ENCODE measurements around the gene PPFIBP2.

Gene PPFIBP2

GRCh38 chr11:7490535-7490934 is 23.3 kb upstream of the PPFIBP2 start:
- Histone ChIP-seq H3F3A (ENCODE audit: insufficient read depth, low read length) (no peaks in the 10 kb centered on the region), H4K20me1 (ENCODE audit: insufficient read depth, low read length) (no peaks in the 10 kb centered on the region), H3K27me3 (replicated peaks; ENCODE audit: insufficient read depth, low read length) (no peaks in the 10 kb centered on the region), H3K9me2 (replicated peaks; ENCODE audit: insufficient read depth, low read length) (no peaks in the 10 kb centered on the region), H3K79me2 (ENCODE audit: low read length) (no peaks in the 10 kb centered on the region), H3K36me3 (replicated peaks; ENCODE audit: insufficient read depth, low read length) (no peaks in the 10 kb centered on the region), H3K4me1 (ENCODE audit: low read length) (no peaks in the 10 kb centered on the region), H2AFZ (ENCODE audit: low read length) (no peak overlapping the region), H3K9ac (ENCODE audit: low read length) (no peak overlapping the region), H3K27ac (ENCODE audit: low read length) (no peak overlapping the region), H3K9me3 (replicated peaks; ENCODE audit: insufficient read depth, low read length) (no peaks in the 10 kb centered on the region), H3K4me3 (ENCODE audit: low read length) (no peak overlapping the region), H3K4me2 (ENCODE audit: low read depth, low read length) (no peak overlapping the region)
- DNase-seq, result no peak
- no peak for TF ChIP-seq EZH2 (optimal IDR thresholded peaks at IDR 0.05; ENCODE audit: low read depth, low read length)
- no peak for TF ChIP-seq EZH2phosphoT487 (IDR thresholded peaks at IDR 0.05; ENCODE audit: low read length)
- TF ChIP-seq CTCF (IDR thresholded peaks at IDR 0.05; ENCODE audit: low read length), result no peak

- no peak overlapping the region for H3K4me2 ChIP-seq (ENCODE audit: low read depth, low read length)
Observed at GRCh38 chr11:7492253-7492652, 21.5 kb upstream of the PPFIBP2 start.

GRCh38 chr11:7493670-7494069 is 20.1 kb upstream of the PPFIBP2 start:
- H3F3A ChIP-seq (ENCODE audit: insufficient read depth, low read length), result no peaks in the 10 kb centered on the region
- DNase-seq, result no peak
- H3K79me2 ChIP-seq (ENCODE audit: low read length), result no peaks in the 10 kb centered on the region
- no peaks in the 10 kb centered on the region for H4K20me1 ChIP-seq (ENCODE audit: insufficient read depth, low read length)
- H3K9ac ChIP-seq (ENCODE audit: low read length), result no peak overlapping the region
- H3K9me3 ChIP-seq (replicated peaks; ENCODE audit: insufficient read depth, low read length), result no peaks in the 10 kb centered on the region
- H3K9me2 ChIP-seq (replicated peaks; ENCODE audit: insufficient read depth, low read length), result no peaks in the 10 kb centered on the region
- H3K27me3 ChIP-seq (replicated peaks; ENCODE audit: insufficient read depth, low read length), result no peaks in the 10 kb centered on the region
- H2AFZ ChIP-seq (ENCODE audit: low read length), result no peak overlapping the region
- H3K4me1 ChIP-seq (ENCODE audit: low read length), result no peaks in the 10 kb centered on the region
- TF ChIP-seq EZH2 (optimal IDR thresholded peaks at IDR 0.05; ENCODE audit: low read depth, low read length), result no peak
- no peak for TF ChIP-seq CTCF (IDR thresholded peaks at IDR 0.05; ENCODE audit: low read length)
- no peak for TF ChIP-seq EZH2phosphoT487 (IDR thresholded peaks at IDR 0.05; ENCODE audit: low read length)
- no peaks in the 10 kb centered on the region for H3K36me3 ChIP-seq (replicated peaks; ENCODE audit: insufficient read depth, low read length)
- H3K27ac ChIP-seq (ENCODE audit: low read length), result no peak overlapping the region
- H3K4me2 ChIP-seq (ENCODE audit: low read depth, low read length), result no peak overlapping the region
- no peak overlapping the region for H3K4me3 ChIP-seq (ENCODE audit: low read length)

More at GRCh38 chr11:7492253-7492652, 21.5 kb upstream of the PPFIBP2 start:
- no peak for TF ChIP-seq CTCF (IDR thresholded peaks at IDR 0.05; ENCODE audit: low read length)
- no peak for TF ChIP-seq EZH2phosphoT487 (IDR thresholded peaks at IDR 0.05; ENCODE audit: low read length)
- no peak for TF ChIP-seq EZH2 (optimal IDR thresholded peaks at IDR 0.05; ENCODE audit: low read depth, low read length)
- no peak for DNase-seq
- Histone ChIP-seq H3K4me1 (ENCODE audit: low read length) (no peaks in the 10 kb centered on the region), H3F3A (ENCODE audit: insufficient read depth, low read length) (no peaks in the 10 kb centered on the region), H3K9me2 (replicated peaks; ENCODE audit: insufficient read depth, low read length) (no peaks in the 10 kb centered on the region), H3K36me3 (replicated peaks; ENCODE audit: insufficient read depth, low read length) (no peaks in the 10 kb centered on the region), H3K9ac (ENCODE audit: low read length) (no peak overlapping the region), H3K79me2 (ENCODE audit: low read length) (no peaks in the 10 kb centered on the region), H3K27me3 (replicated peaks; ENCODE audit: insufficient read depth, low read length) (no peaks in the 10 kb centered on the region), H3K4me3 (ENCODE audit: low read length) (no peak overlapping the region), H4K20me1 (ENCODE audit: insufficient read depth, low read length) (no peaks in the 10 kb centered on the region), H2AFZ (ENCODE audit: low read length) (no peak overlapping the region), H3K9me3 (replicated peaks; ENCODE audit: insufficient read depth, low read length) (no peaks in the 10 kb centered on the region), H3K27ac (ENCODE audit: low read length) (no peak overlapping the region)
